ENCODE measurements around the gene NOSIP.

NOSIP gene

GRCh38 chr19:49546825-49547565, 33.4 kb downstream of the NOSIP start:
- peak in 1 of 3 experiments; percentile 48 for DNase-seq (ENCODE audit: low read depth in 3 of 3)

- no peak for DNase-seq (ENCODE audit: low read depth in 3 of 3)
These were observed 36.2 kb downstream of the NOSIP start for GRCh38 chr19:49544154-49544553.

GRCh38 chr19:49543032-49543431, 37.3 kb downstream of the NOSIP start:
- no peak for DNase-seq (ENCODE audit: low read depth in 3 of 3)

- no peak for DNase-seq (ENCODE audit: low read depth in 3 of 3)
These were observed 37.9 kb downstream of the NOSIP start for GRCh38 chr19:49542446-49542845.

GRCh38 chr19:49541914-49542313, 38.4 kb downstream of the NOSIP start:
- DNase-seq (ENCODE audit: low read depth in 3 of 3): no peak

GRCh38 chr19:49539192-49539952, 41.0 kb downstream of the NOSIP start:
- DNase-seq (ENCODE audit: low read depth in 3 of 3): no peak

GRCh38 chr19:49538643-49539042, 41.7 kb downstream of the NOSIP start:
- DNase-seq (ENCODE audit: low read depth in 3 of 3): no peak

- DNase-seq (ENCODE audit: low read depth in 3 of 3): no peak
These were observed 43.4 kb downstream of the NOSIP start for GRCh38 chr19:49536921-49537462.

- no peak for DNase-seq (ENCODE audit: low read depth in 3 of 3)
These were observed 45.5 kb downstream of the NOSIP start for GRCh38 chr19:49534632-49535385.

GRCh38 chr19:49533551-49534488, 46.5 kb downstream of the NOSIP start:
- DNase-seq (ENCODE audit: low read depth in 3 of 3): peak; percentile 74 to 90 (median 77)

GRCh38 chr19:49530708-49531107, 49.6 kb downstream of the NOSIP start:
- no peak for DNase-seq (ENCODE audit: low read depth in 3 of 3)

- DNase-seq (ENCODE audit: low read depth in 3 of 3): no peak
These were observed 52.1 kb downstream of the NOSIP start for GRCh38 chr19:49528211-49528771.

- no peak for DNase-seq (ENCODE audit: low read depth in 3 of 3)
These were observed 55.4 kb downstream of the NOSIP start for GRCh38 chr19:49524812-49525455.

GRCh38 chr19:49520705-49521319, 59.5 kb downstream of the NOSIP start:
- no peak for DNase-seq (ENCODE audit: low read depth in 3 of 3)

GRCh38 chr19:49518033-49518432, 62.3 kb downstream of the NOSIP start:
- DNase-seq (ENCODE audit: low read depth in 3 of 3): no peak

GRCh38 chr19:49515767-49516166, 64.6 kb downstream of the NOSIP start:
- DNase-seq (ENCODE audit: low read depth in 3 of 3): no peak

- DNase-seq (ENCODE audit: low read depth in 3 of 3): no peak
These were observed 66.2 kb downstream of the NOSIP start for GRCh38 chr19:49514151-49514550.

- DNase-seq (ENCODE audit: low read depth in 3 of 3): no peak
These were observed 66.6 kb downstream of the NOSIP start for GRCh38 chr19:49513746-49514118.

GRCh38 chr19:49512970-49513745, 67.2 kb downstream of the NOSIP start:
- DNase-seq (ENCODE audit: low read depth in 3 of 3): no peak
